GM10248 (cell line): ENCODE results near the gene ANKRD23.

Experiments
- CTCF ChIA-PET: fragments of 300-600 bp; sonication (Branson Sonifier 250); formaldehyde crosslinking; extraction: SDS; loops from one replicate; lab custom pipeline; 2021; ENCODE audit warnings: antibody characterized with exemption; lab: Yijun Ruan, JAX
- POLR2A ChIA-PET: fragments of 350-650 bp; sonication (Branson Sonifier 250); formaldehyde crosslinking; extraction: SDS; loops from one replicate; lab custom pipeline; 2020; ENCODE audit warnings: antibody characterized with exemption; lab: Yijun Ruan, JAX
- DNase-seq: peaks from one replicate; pipeline ENCODE4 v3.0.0; 2012; ENCODE audit errors: extremely low spot score
- CTCF ChIP-seq: IDR thresholded peaks from 2 replicates; pipeline ENCODE4 v1.5.1; 2012; ENCODE audit warnings: mild to moderate bottlenecking, low read depth; ENCODE audit errors: extremely low read depth, missing control alignments, control extremely low read depth

The ANKRD23 gene

GRCh38 chr2:96887493-96888012 lies 43.7 kb upstream of the ANKRD23 start:
- ChIA-PET CTCF (no interaction called here), POLR2A (no interaction called here)
- no peak for TF ChIP-seq CTCF
- no peak for DNase-seq

- POLR2A ChIA-PET, result no interaction called here
- no peak for TF ChIP-seq CTCF
- DNase-seq, result no peak
- CTCF ChIA-PET, result interaction anchor here (1.2 kb wide), 1 partner anchor 17 kb away, joined by 4 read pairs; no protein-coding TSS in a partner anchor
These were observed 41.9 kb upstream of the ANKRD23 start for GRCh38 chr2:96885432-96886347.

GRCh38 chr2:96884299-96885094 lies 40.7 kb upstream of the ANKRD23 start:
- POLR2A ChIA-PET, result no interaction called here
- no peak for DNase-seq
- TF ChIP-seq CTCF, result no peak
- CTCF ChIA-PET, result interaction anchor here (0.8 to 1.2 kb wide), 3 partner anchors 9 to 16 kb away, joined by 3 to 4 read pairs (median 3); no protein-coding TSS in a partner anchor

GRCh38 chr2:96883306-96883705 lies 39.5 kb upstream of the ANKRD23 start:
- no peak for DNase-seq
- POLR2A ChIA-PET, result no interaction called here
- CTCF ChIA-PET, result interaction anchor here (1.1 to 2.1 kb wide), 4 partner anchors 8 to 25 kb away, joined by 3 to 7 read pairs (median 4); partner anchors contain the start of gene ANKRD39
- no peak for TF ChIP-seq CTCF

GRCh38 chr2:96882906-96883305 lies 39.1 kb upstream of the ANKRD23 start:
- no peak for TF ChIP-seq CTCF
- ChIA-PET CTCF (interaction anchor here (1.1 to 2.1 kb wide), 4 partner anchors 9 to 25 kb away, joined by 3 to 7 read pairs (median 4); partner anchors contain the start of gene ANKRD39), POLR2A (no interaction called here)
- no peak for DNase-seq

GRCh38 chr2:96882230-96882629 lies 38.4 kb upstream of the ANKRD23 start:
- no peak for DNase-seq
- TF ChIP-seq CTCF, result no peak
- CTCF ChIA-PET, result interaction anchor here (1.6 to 2.1 kb wide), 3 partner anchors 9 to 24 kb away, joined by 3 to 7 read pairs (median 5); partner anchors contain the start of gene ANKRD39
- POLR2A ChIA-PET, result no interaction called here
